HG02973 (cell line): ENCODE results near the gene MOV10.

ENCODE experiments used
- ATAC-seq: cut with Tn5 transposase; IDR thresholded peaks from one replicate; pipeline ENCODE4 v1.9.1; 2021; ENCODE audit warnings: moderate library complexity; ENCODE audit not compliant: unreplicated experiment

The MOV10 gene

GRCh38 chr1:112674986-112675727 is 698 bp downstream of the MOV10 start:
- peak; percentile 28 for ATAC-seq

DNA sequence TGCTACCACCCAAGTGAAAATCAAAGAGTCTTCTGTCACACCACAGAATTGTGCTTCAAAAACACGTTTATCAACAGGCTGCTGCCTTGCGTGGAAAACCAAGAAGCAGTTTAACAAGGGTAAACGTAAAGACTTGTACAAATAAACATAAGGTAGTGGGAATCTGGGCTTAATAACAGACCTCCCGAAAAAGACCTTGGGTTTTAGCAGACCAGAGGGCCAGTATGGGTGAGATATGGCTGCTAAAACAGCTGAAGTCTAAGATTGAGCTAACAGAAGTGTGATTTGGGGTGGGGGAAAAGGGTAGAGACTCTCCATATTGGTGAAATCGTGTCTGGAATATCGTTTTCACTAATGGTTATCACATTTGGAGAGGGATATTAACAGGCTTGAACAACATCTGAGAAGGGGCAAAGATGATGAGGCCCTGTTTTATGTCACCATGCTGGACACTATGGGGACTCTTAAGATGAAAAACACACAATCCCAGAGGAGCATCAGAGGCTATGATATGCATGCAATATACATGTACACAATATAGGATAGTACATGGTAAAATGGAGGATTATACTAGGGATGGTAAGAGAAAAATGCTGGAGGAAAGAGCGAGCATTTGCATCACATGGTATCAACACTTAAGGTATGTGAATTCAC is 1.4 kb downstream of the MOV10 start:
- no peak for ATAC-seq

- no peak for ATAC-seq
Observed at GRCh38 chr1:112676543-112676942, 2.1 kb downstream of the MOV10 start.

GRCh38 chr1:112677501-112677900 is 3.0 kb downstream of the MOV10 start:
- no peak for ATAC-seq

DNA sequence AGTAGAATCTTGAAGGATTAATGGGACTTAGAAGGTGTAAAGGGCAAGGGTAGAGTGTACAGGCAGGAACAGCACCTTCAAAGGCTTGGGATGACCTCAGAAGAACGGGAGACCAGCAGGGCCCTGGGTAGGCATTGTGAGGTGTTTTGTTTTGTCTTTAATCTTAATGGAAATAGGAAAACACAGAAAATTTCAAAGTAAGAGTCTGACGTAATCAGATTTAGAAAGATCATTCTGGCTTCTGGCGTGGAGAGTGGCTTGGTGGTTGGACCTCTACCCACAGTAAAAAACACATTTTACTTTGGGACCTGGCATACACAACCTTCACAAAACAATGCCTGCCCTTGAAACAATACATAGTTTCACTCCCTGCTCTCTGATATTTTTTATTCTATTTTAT is 4.1 kb downstream of the MOV10 start:
- no peak for ATAC-seq

- ATAC-seq: no peak
Observed at GRCh38 chr1:112685913-112686312, 11.5 kb downstream of the MOV10 start.

GRCh38 chr1:112686417-112686816 is 12.0 kb downstream of the MOV10 start:
- ATAC-seq: no peak

DNA sequence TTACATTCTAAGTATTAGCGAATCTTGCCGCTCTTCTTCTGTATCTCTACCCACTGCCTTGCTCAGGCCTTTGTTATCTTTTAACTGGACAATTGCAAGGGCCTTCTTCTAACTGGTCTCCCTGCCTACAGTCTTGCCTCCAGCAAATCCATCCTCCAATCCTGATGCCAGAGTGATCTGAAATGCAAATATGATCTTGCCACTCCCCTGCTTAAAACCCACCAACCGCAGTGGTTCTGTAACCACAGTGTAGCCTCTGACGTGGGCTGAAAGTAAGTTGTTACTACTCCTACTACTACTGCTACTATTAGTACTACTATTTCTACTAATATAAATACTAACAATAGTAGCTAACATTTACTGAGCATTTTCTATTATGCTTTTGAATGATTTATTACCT is 12.4 kb downstream of the MOV10 start:
- no peak for ATAC-seq

DNA sequence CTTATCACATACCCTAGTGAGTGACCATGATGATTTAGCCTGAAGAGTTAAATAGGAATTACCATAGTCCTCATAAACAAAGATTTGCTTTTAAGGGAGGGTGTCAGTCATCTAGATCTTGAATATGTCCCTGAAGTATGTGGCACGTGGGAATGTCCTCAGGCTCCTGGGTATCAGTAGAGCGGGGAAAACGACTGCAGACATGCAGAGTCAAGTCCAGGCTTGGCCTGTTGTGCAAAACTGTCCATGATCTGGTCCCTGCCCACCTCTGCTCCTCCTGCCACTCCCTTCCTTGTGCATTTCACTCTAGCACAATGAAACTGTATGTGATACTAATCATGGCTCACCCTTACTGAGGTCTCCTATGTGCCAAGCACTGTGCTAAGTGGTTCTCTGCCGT is 12.9 kb downstream of the MOV10 start:
- no peak for ATAC-seq

DNA sequence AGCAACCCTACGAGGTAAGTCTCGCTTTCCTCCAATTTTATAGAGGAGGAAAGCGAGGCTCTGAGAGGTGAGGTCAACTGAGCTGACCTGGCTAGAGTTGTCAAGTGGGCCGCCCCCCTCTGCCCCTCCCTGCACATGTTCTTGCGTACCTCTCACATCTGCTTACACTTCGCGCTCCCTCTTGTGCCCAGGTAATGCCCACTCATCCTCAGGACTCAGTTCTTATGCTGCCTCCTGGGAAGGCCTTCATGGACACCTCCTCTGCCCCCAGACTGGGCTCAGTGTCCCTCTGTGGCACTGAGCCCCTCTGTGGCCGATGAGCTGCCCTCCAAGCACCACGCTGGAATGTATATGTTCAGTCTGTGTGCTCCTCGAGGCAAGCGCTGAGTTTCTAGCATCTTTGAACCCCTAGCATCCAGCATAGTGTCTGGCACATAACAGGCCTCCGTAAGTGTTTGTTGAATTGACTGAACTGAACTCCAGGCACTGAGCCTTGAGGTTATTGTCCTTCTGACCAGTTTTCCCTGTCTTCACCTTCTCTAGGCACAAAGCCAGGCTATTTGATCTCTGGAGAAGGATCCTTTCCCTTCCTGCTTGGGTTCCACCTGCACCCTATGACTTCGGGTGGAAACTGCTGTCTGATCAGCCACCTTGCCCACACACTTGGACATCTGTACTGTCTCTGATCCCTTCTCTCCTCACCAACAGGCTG is 13.5 kb downstream of the MOV10 start:
- ATAC-seq: no peak

- ATAC-seq: no peak
Observed at GRCh38 chr1:112688781-112689193, 14.3 kb downstream of the MOV10 start.

- ATAC-seq: no peak
Observed at GRCh38 chr1:112689196-112689841, 14.9 kb downstream of the MOV10 start.

GRCh38 chr1:112689842-112690237 is 15.4 kb downstream of the MOV10 start:
- no peak for ATAC-seq

DNA sequence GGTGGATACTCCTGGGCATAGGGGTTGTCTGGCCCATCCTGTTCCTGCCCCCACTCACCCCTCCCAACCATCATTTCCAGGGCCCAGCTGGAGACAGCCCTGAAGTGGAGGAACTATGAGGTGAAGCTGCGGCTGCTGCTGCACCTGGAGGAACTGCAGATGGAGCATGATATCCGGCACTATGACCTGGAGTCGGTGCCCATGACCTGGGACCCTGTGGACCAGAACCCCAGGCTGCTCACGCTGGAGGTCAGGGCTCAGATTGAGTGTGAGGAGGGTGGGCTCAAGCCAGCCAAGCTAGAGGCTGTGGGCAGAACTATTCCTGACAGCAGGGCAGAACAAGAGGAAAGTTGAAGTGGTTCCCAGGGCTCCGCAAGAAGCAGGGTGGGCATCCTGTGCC is 18.2 kb downstream of the MOV10 start:
- ATAC-seq: no peak

GRCh38 chr1:112693821-112694220 is 19.4 kb downstream of the MOV10 start:
- ATAC-seq: no peak

- no peak for ATAC-seq
Observed at GRCh38 chr1:112694363-112694929, 20.0 kb downstream of the MOV10 start.

DNA sequence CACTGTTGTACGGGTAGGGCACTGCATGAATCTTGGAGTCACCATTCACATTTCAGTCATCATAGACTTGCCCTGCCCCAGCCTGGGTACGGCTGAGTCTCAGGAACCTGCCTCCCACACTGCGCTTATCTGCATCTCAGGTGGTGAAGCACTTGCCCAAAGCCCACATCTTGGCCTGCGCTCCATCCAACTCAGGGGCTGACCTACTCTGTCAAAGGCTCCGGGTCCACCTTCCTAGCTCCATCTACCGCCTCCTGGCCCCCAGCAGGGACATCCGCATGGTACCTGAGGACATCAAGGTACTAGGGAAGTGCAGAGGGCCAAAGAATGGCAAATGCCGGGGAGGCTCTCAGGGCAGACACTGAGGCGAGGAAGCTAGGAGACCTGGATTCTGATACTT is 20.8 kb downstream of the MOV10 start:
- ATAC-seq: no peak

DNA sequence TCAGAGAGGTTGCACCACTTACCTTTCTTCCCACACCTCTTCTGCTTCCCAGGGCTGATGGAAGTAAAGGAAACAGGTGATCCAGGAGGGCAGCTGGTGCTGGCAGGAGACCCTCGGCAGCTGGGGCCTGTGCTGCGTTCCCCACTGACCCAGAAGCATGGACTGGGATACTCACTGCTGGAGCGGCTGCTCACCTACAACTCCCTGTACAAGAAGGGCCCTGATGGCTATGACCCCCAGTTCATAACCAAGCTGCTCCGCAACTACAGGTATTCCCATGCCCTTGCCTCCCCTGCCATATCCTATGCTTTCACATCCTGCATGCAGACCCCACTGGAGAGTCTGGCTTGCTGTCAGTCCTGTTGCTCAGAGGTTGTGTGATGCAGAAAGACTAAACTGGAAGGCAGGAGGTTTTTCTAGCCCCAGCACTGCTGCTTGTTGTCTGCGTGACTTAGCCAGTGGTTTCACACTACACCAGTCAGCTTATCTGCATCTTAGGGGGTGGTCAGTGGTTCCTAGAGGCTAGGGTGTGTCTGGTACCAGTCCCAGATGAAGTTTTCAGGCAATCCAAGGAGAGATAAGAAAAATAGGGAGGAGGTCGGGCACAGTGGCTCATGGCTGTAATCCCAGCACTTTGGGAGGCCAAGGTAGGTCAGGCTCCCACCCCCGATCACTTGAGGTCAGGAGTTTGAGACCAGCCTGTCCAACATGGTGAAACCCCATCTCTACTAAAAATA is 22.3 kb downstream of the MOV10 start:
- no peak for ATAC-seq

- no peak for ATAC-seq
Observed at GRCh38 chr1:112697781-112698201, 23.3 kb downstream of the MOV10 start.
